Neural crest cell (in vitro differentiated cells): Measurements from ENCODE around the gene ZDHHC1. TPM values are rescaled to one million over a fixed set of nuclear protein-coding genes. Genes with fewer than 3 reads are reported as not detected.

Experiments
- DNase-seq: peaks from one replicate; pipeline ENCODE4 v3.0.0; 2021; ENCODE audit warnings: low read depth, mixed read lengths, low spot score
- H3K27ac Mint-ChIP-seq: one replicate; pipeline ENCODE4 v1.8.0; 2021; ENCODE audit warnings: mild to moderate bottlenecking, mixed read lengths; ENCODE audit not compliant: unreplicated experiment
- H3K27me3 Mint-ChIP-seq: 2 replicates; pipeline ENCODE4 v1.8.0; 2021; ENCODE audit warnings: low read depth, mild to moderate bottlenecking, mixed read lengths
- H3K36me3 Mint-ChIP-seq: 2 replicates; pipeline ENCODE4 v1.8.0; 2021; ENCODE audit warnings: low read depth, mild to moderate bottlenecking, mixed read lengths
- H3K4me1 Mint-ChIP-seq: 2 replicates; pipeline ENCODE4 v1.8.0; 2021; ENCODE audit warnings: mixed read lengths
- H3K4me3 Mint-ChIP-seq: one replicate; pipeline ENCODE4 v1.8.0; 2021; ENCODE audit warnings: mild to moderate bottlenecking, mixed read lengths
- H3K9me3 Mint-ChIP-seq: 2 replicates; pipeline ENCODE4 v1.8.0; 2021; ENCODE audit warnings: mixed read lengths
- total RNA-seq: library from RNA; stranded (reverse); gene quantifications from 2 replicates; pipeline ENCODE4 v1.2.1, GENCODE V29; 2021
- TF ChIP-seq, protein P1 (sequence below): fragments of 200-600 bp; sonication (generic); conservative IDR thresholded peaks from 2 replicates; pipeline ENCODE4 v1.5.0; 2021; ENCODE audit warnings: antibody characterized with exemption, mild to moderate bottlenecking

ZDHHC1 gene
- total RNA-seq, 1 donor from 2014 or later, result 10.2 TPM

DNA sequence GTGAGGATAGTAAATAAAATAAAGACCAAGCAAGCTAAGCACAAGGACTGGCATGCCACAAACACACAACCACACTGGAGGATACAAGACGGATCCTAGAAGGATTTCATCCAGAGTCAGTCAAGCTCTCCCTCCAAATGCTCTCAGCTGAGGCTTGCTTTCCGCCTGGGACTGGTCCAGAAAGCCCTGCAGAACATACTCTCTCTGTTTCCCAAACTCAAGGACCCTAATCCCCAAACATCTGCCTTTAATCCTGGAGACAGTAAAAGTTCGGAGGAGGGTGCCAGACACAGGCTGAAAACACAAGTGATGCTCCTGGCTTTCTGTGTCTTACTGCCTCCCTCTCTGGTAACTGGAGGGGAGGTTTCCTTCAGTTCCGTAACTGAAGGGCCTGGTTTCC is 9.3 kb upstream of the ZDHHC1 start:
- TF ChIP-seq, protein P1, sequence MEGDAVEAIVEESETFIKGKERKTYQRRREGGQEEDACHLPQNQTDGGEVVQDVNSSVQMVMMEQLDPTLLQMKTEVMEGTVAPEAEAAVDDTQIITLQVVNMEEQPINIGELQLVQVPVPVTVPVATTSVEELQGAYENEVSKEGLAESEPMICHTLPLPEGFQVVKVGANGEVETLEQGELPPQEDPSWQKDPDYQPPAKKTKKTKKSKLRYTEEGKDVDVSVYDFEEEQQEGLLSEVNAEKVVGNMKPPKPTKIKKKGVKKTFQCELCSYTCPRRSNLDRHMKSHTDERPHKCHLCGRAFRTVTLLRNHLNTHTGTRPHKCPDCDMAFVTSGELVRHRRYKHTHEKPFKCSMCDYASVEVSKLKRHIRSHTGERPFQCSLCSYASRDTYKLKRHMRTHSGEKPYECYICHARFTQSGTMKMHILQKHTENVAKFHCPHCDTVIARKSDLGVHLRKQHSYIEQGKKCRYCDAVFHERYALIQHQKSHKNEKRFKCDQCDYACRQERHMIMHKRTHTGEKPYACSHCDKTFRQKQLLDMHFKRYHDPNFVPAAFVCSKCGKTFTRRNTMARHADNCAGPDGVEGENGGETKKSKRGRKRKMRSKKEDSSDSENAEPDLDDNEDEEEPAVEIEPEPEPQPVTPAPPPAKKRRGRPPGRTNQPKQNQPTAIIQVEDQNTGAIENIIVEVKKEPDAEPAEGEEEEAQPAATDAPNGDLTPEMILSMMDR, result no peak
- DNase-seq, result no peak
- Mint-ChIP-seq H3K27ac (no peak overlapping the region), H3K9me3 (no peaks in the 10 kb centered on the region), H3K4me3 (no peak overlapping the region), H3K4me1 (peaks cover 17% of the 10 kb centered on the region), H3K36me3 (no peaks in the 10 kb centered on the region), H3K27me3 (peaks cover 67% of the 10 kb centered on the region)

- Mint-ChIP-seq H3K9me3 (no peaks in the 10 kb centered on the region), H3K4me1 (peaks cover 17% of the 10 kb centered on the region), H3K27me3 (peaks cover 62% of the 10 kb centered on the region), H3K36me3 (no peaks in the 10 kb centered on the region), H3K4me3 (no peak overlapping the region), H3K27ac (no peak overlapping the region)
- DNase-seq, result no peak
- TF ChIP-seq, protein P1, result no peak
These were observed 8.8 kb upstream of the ZDHHC1 start for GRCh38 chr16:67425061-67425460.

DNA sequence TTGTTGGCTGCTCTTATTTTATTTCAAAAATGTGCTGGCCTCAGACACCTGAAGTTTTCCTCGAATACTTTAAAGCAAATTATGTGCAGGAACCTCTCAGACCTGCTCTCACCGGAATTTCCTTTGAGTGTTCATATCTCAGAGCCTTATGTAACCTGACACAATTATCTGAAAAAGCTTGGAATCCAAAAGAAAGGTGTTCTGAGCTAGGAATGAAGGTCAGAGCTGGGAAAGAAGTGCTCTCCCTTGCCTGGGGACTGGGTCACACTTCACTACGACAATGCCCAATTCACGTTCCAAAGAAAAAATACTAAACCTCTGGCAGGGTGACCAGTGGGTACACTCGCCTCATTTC is 8.0 kb upstream of the ZDHHC1 start:
- peaks cover 55% of the 10 kb centered on the region for H3K27me3 Mint-ChIP-seq
- H3K4me3 Mint-ChIP-seq, result no peak overlapping the region
- no peaks in the 10 kb centered on the region for H3K9me3 Mint-ChIP-seq
- H3K4me1 Mint-ChIP-seq, result peaks cover 23% of the 10 kb centered on the region
- no peaks in the 10 kb centered on the region for H3K36me3 Mint-ChIP-seq
- TF ChIP-seq, protein P1, result no peak
- no peak overlapping the region for H3K27ac Mint-ChIP-seq
- no peak for DNase-seq

GRCh38 chr16:67423611-67424260 is 7.5 kb upstream of the ZDHHC1 start:
- TF ChIP-seq, protein P1, result no peak
- H3K4me3 Mint-ChIP-seq, result no peak overlapping the region
- H3K27ac Mint-ChIP-seq, result no peak overlapping the region
- H3K9me3 Mint-ChIP-seq, result no peaks in the 10 kb centered on the region
- peaks cover 24% of the 10 kb centered on the region for H3K4me1 Mint-ChIP-seq
- H3K27me3 Mint-ChIP-seq, result peaks cover 51% of the 10 kb centered on the region
- no peak for DNase-seq
- no peaks in the 10 kb centered on the region for H3K36me3 Mint-ChIP-seq

GRCh38 chr16:67423015-67423414 is 6.7 kb upstream of the ZDHHC1 start:
- H3K27me3 Mint-ChIP-seq, result peaks cover 44% of the 10 kb centered on the region
- no peak overlapping the region for H3K4me3 Mint-ChIP-seq
- TF ChIP-seq, protein P1, result no peak
- H3K4me1 Mint-ChIP-seq, result peaks cover 24% of the 10 kb centered on the region
- no peaks in the 10 kb centered on the region for H3K9me3 Mint-ChIP-seq
- DNase-seq, result no peak
- no peaks in the 10 kb centered on the region for H3K36me3 Mint-ChIP-seq
- H3K27ac Mint-ChIP-seq, result no peak overlapping the region
